H1 (cell line): Measurements from ENCODE around the gene GTPBP6.
"Not testable (repeated sequence)": the region's sequence is repeated elsewhere in the genome, so short reads cannot be mapped to it uniquely, and the experiment has no call there.

ENCODE experiments used
- ATF3 ChIP-seq: IDR thresholded peaks from 2 replicates; pipeline ENCODE4 v1.6.1; 2011; ENCODE audit warnings: low read depth, mild to moderate bottlenecking, low read length; ENCODE audit not compliant: insufficient read depth
- BACH1 ChIP-seq: IDR thresholded peaks from 2 replicates; pipeline ENCODE4 v1.6.1; 2012; ENCODE audit warnings: low read length, improper control_type of control experiment
- CHD2 ChIP-seq: IDR thresholded peaks from 2 replicates; pipeline ENCODE4 v1.6.1; 2012; ENCODE audit warnings: low read length, improper control_type of control experiment
- CTCF ChIP-seq, 3 experiments: IDR thresholded peaks; 1 replicate in 2 of 3; 2 replicates in 1 of 3; pipeline versions ENCODE4 v1.5.1 to v1.6.1; 2011; ENCODE audit warnings: low read length in 3 of 3, mild to moderate bottlenecking in 3 of 3, inconsistent platforms in 2 of 3, low read depth in 1 of 3, moderate library complexity in 1 of 3; ENCODE audit not compliant: insufficient read depth in 1 of 3; ENCODE audit errors: control extremely low read depth in 1 of 3
- EZH2 ChIP-seq: fragments of 200-600 bp; sonication (generic); IDR thresholded peaks from 2 replicates; pipeline ENCODE4 v1.7.1; 2012; ENCODE audit warnings: low read depth, mild to moderate bottlenecking, moderate library complexity, low read length, inconsistent platforms; ENCODE audit not compliant: severe bottlenecking
- GABPA ChIP-seq: IDR thresholded peaks from 2 replicates; pipeline ENCODE4 v1.6.1; 2011; ENCODE audit warnings: mild to moderate bottlenecking, low read length, moderate library complexity, borderline replicate concordance; ENCODE audit not compliant: insufficient read depth
- JUND ChIP-seq: IDR thresholded peaks from 2 replicates; pipeline ENCODE4 v1.6.1; 2011; ENCODE audit warnings: mild to moderate bottlenecking, improper control_type of control experiment, low read length
- NRF1 ChIP-seq: IDR thresholded peaks from 2 replicates; pipeline ENCODE4 v1.6.1; 2011; ENCODE audit warnings: mild to moderate bottlenecking, low read depth, low read length, improper control_type of control experiment
- POLR2AphosphoS5 ChIP-seq: IDR thresholded peaks from 2 replicates; pipeline ENCODE4 v1.6.1; 2011; ENCODE audit warnings: low read depth, low read length
- SP1 ChIP-seq: IDR thresholded peaks from 2 replicates; pipeline ENCODE4 v1.6.1; 2011; ENCODE audit warnings: low read depth, low read length
- TEAD4 ChIP-seq: IDR thresholded peaks from 2 replicates; pipeline ENCODE4 v1.6.1; 2012; ENCODE audit warnings: low read depth, low read length, inconsistent platforms, mixed read lengths
- YY1 ChIP-seq: IDR thresholded peaks from 2 replicates; pipeline ENCODE4 v1.6.1; 2011; ENCODE audit warnings: low read depth, mild to moderate bottlenecking, low read length

- not testable (repeated sequence) for TF ChIP-seq ATF3; JUND; GABPA; TEAD4; SP1; EZH2; BACH1; CHD2; POLR2AphosphoS5; CTCF (IDR thresholded peaks at IDR 0.05; ENCODE audit: control extremely low read depth in 1 of 3, insufficient read depth in 1 of 3, low read depth in 1 of 3, low read length in 3 of 3); NRF1; YY1
These were observed 32.7 kb upstream of the GTPBP6 start for GRCh38 chrX:351324-351641.
